Naive thymus-derived CD4-positive, alpha-beta T cell (primary cell): ENCODE results near the gene PRM3. TPM values are rescaled to one million over a fixed set of nuclear protein-coding genes. Genes with fewer than 3 reads are reported as not detected.

ENCODE experiments used
- ATAC-seq: fragments of 150-1000 bp; cut with Tn5 transposase; 2 replicates; pipeline ENCODE4 v1.10.0; 2021; ENCODE audit warnings: mild to moderate bottlenecking, moderate library complexity
- CTCF ChIA-PET: fragments of 350-600 bp; sonication (Branson Sonifier 250); formaldehyde crosslinking; loops from one replicate; lab custom pipeline; 2021; ENCODE audit warnings: antibody characterized with exemption; lab: Charles Lee
- POLR2A ChIA-PET: fragments of 350-600 bp; sonication (Branson Sonifier 250); formaldehyde crosslinking; loops from one replicate; lab custom pipeline; 2021; ENCODE audit warnings: antibody characterized with exemption, inconsistent platforms; lab: Charles Lee
- DNase-seq, 9 donors: peaks; one replicate each; pipeline versions ENCODE4 v3.0.0 to v3.0.0-alpha.2; 2020 to 2022; ENCODE audit warnings: mixed read lengths in 1 of 9
- H3K27ac ChIP-seq: one replicate; pipeline ENCODE4 v1.7.0; 2013; ENCODE audit warnings: mild to moderate bottlenecking, low read depth, low read length, moderate library complexity
- H3K27me3 ChIP-seq, 2 donors: one replicate each; pipeline ENCODE4 v1.7.0; 2013; ENCODE audit warnings: low read length in 2 of 2, mild to moderate bottlenecking in 2 of 2, moderate library complexity in 2 of 2; ENCODE audit not compliant: control insufficient read depth in 2 of 2, insufficient read depth in 2 of 2
- H3K36me3 ChIP-seq, 3 experiments: 1 replicate in 2 of 3; 2 replicates in 1 of 3; pipeline ENCODE4 v1.7.0; 2013; ENCODE audit warnings: low read length in 3 of 3, mild to moderate bottlenecking in 3 of 3, moderate library complexity in 1 of 3; ENCODE audit not compliant: insufficient read depth in 3 of 3, control insufficient read depth in 2 of 3
- H3K4me1 ChIP-seq, 2 donors: one replicate each; pipeline ENCODE4 v1.7.0; 2013; ENCODE audit warnings: low read length in 2 of 2, mild to moderate bottlenecking in 2 of 2, moderate library complexity in 1 of 2; ENCODE audit not compliant: control insufficient read depth in 2 of 2, insufficient read depth in 2 of 2
- H3K4me3 ChIP-seq: 2 replicates; pipeline ENCODE4 v1.7.0; 2013; ENCODE audit warnings: mild to moderate bottlenecking, low read length
- H3K9me3 ChIP-seq, 3 experiments: 1 replicate in 2 of 3; 2 replicates in 1 of 3; pipeline ENCODE4 v1.7.0; 2013; ENCODE audit warnings: low read length in 3 of 3; ENCODE audit not compliant: control insufficient read depth in 2 of 3
- H3K27ac Mint-ChIP-seq, 9 donors: one replicate each; pipeline ENCODE4 v1.8.0; 2020 to 2022; ENCODE audit warnings: mixed read lengths in 9 of 9, mild to moderate bottlenecking in 8 of 9, moderate library complexity in 5 of 9, inconsistent platforms in 2 of 9
- H3K27me3 Mint-ChIP-seq, 5 donors: one replicate each; pipeline ENCODE4 v1.8.0; 2021 to 2022; ENCODE audit warnings: mixed read lengths in 5 of 5, mild to moderate bottlenecking in 1 of 5
- H3K36me3 Mint-ChIP-seq, 5 donors: one replicate each; pipeline ENCODE4 v1.8.0; 2020 to 2022; ENCODE audit warnings: mixed read lengths in 5 of 5, mild to moderate bottlenecking in 3 of 5, inconsistent platforms in 1 of 5
- H3K4me1 Mint-ChIP-seq, 7 donors: one replicate each; pipeline ENCODE4 v1.8.0; 2020 to 2022; ENCODE audit warnings: mixed read lengths in 7 of 7, mild to moderate bottlenecking in 3 of 7, inconsistent platforms in 1 of 7
- H3K4me3 Mint-ChIP-seq, 10 donors: one replicate each; pipeline ENCODE4 v1.8.0; 2020 to 2022; ENCODE audit warnings: mild to moderate bottlenecking in 10 of 10, mixed read lengths in 10 of 10, moderate library complexity in 6 of 10, inconsistent platforms in 2 of 10
- H3K9me3 Mint-ChIP-seq, 11 donors: one replicate each; pipeline ENCODE4 v1.8.0; 2020 to 2022; ENCODE audit warnings: mixed read lengths in 11 of 11, mild to moderate bottlenecking in 4 of 11, inconsistent platforms in 1 of 11, moderate library complexity in 1 of 11
- intact Hi-C, 2 donors: fragments of 100-400 bp; cut with micrococcal nuclease; formaldehyde crosslinking; loops; one replicate each; pipeline ENCODE4 v1.15.1; 2023
- polyA plus RNA-seq, 2 donors: library from polyadenylated mRNA; unstranded; fragments of 300-500 nt; fragmentation: Illumina TruSeq; gene quantifications; one replicate each; pipeline ENCODE4 v1.2.3, GENCODE V29; 2021
- total RNA-seq, 6 experiments: library from RNA in 5 of 6; stranded (reverse) in 5 of 6; gene quantifications; 1 replicate in 5 of 6; 2 replicates in 1 of 6; pipeline ENCODE4 v1.2.3 and lab custom pipeline; 2021 to 2026

Gene PRM3
- total and polyA plus RNA-seq, 7 experiments from 2014 or later: not detected

DNA sequence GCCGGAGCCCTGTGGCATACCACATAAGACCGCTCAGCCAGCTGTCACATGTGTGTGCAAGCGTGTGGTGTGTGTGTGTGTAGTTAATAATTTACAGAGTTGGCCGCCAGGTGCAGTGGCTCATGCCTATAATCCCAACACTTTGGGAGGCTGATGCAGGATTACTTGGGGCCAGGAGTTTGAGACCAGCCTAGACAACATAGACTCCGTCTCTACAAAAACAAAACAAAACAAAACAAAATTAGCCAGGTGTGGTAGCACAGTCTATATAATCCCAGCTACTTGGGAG, 37.8 kb downstream of the PRM3 start:
- intact Hi-C loops: no loop called here
- peaks cover 33 to 72% (median 45%) of the 10 kb centered on the region in 7 donors for H3K4me1 Mint-ChIP-seq
- ChIA-PET CTCF (interaction anchor here (0.7 to 2.6 kb wide), 4 partner anchors 15 to 391 kb away, joined by 3 to 16 read pairs (median 6); partner anchors contain the start of gene SOCS1), POLR2A (interaction anchor here (0.7 to 0.9 kb wide), 4 partner anchors 11 to 95 kb away, joined by 3 to 7 read pairs (median 4); partner anchors contain the start of gene SOCS1)
- no peak for ATAC-seq
- Histone ChIP-seq H3K36me3 (no peaks in the 10 kb centered on the region), H3K4me3 (no peak overlapping the region), H3K27me3 (no peaks in the 10 kb centered on the region), H3K27ac (no peak overlapping the region), H3K9me3 (no peaks in the 10 kb centered on the region), H3K4me1 (peaks cover 38 to 46% of the 10 kb centered on the region in 2 donors)
- no peaks in the 10 kb centered on the region for H3K36me3 Mint-ChIP-seq
- no peaks in the 10 kb centered on the region for H3K9me3 Mint-ChIP-seq
- H3K4me3 Mint-ChIP-seq: no peak overlapping the region
- H3K27ac Mint-ChIP-seq: peak overlapping the region; percentile 59 to 98 (median 82)
- DNase-seq: no peak
- no peaks in the 10 kb centered on the region for H3K27me3 Mint-ChIP-seq

GRCh38 chr16:11234884-11235702, 38.3 kb downstream of the PRM3 start:
- ChIA-PET POLR2A (interaction anchor here (0.9 to 12.7 kb wide), 2 partner anchors 11 to 21 kb away, joined by 3 to 244 read pairs; partner anchors contain the start of gene SOCS1), CTCF (interaction anchor here (0.7 to 2.6 kb wide), 2 partner anchors 15 to 20 kb away, joined by 6 to 16 read pairs; partner anchors contain the start of gene SOCS1)
- Histone ChIP-seq H3K27me3 (no peaks in the 10 kb centered on the region), H3K4me3 (no peak overlapping the region), H3K9me3 (no peaks in the 10 kb centered on the region), H3K4me1 (peaks cover 34 to 40% of the 10 kb centered on the region in 2 donors), H3K36me3 (no peaks in the 10 kb centered on the region), H3K27ac (no peak overlapping the region)
- intact Hi-C loops: loop anchor here in 1 of 2 donors (1.0 to 5.0 kb wide), 3 partner anchors 53 to 247 kb away; no protein-coding TSS in a partner anchor
- Mint-ChIP-seq H3K9me3 (no peaks in the 10 kb centered on the region), H3K27me3 (no peaks in the 10 kb centered on the region), H3K4me1 (peaks cover 31 to 76% (median 45%) of the 10 kb centered on the region in 7 donors), H3K36me3 (no peaks in the 10 kb centered on the region), H3K27ac (peak overlapping the region; percentile 59 to 98 (median 88)), H3K4me3 (peak overlapping the region in 3 of 10 donors; percentile 13 to 75 (median 61))
- no peak for ATAC-seq
- no peak for DNase-seq

- H3K4me3 ChIP-seq: peak overlapping the region; percentile 50
These were observed 39.6 kb downstream of the PRM3 start for GRCh38 chr16:11233727-11234376.

DNA sequence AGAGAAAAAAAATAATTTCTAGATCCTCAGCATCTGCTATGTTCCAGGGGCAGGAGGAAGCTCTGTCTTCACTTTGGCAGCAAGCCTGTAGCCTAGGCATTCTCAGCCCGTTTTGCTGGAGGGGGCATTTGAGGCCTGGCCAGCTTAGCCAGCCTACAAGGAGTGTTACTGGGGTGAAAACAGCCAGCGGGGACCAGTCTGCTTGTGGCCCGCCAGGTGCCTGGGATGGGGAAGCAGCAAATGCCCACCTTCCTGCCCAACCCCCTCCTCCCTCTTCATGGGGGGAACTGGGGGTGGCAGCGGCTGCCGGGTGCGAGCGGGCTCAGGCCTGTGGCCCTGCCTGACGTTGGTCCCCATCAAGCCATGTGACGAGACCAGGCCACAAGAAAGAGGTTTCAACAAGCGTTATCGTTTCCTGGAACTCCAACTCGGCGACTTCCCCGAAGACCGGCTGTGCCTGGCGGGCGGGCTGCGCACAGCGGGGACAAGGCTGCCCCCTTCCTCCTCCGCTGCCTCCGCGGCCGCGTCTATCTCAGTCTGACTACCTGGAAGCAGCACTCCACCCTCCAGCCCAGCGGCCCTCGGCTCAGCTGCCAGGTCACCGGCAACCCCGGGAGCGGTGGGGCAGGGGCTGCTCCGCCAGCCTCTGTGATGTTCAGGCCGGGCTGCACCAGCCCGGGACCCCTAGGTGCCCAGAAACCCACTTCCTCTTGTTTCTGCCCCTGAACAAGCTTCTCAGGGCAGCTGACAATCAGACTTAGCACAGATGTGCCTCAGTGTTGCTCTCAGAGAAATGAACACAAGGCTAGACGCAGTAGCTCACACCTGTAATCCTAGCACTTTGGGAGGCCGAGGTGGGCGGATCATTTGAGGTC, 40.3 kb downstream of the PRM3 start:
- peak overlapping the region; percentile 82 to 98 (median 97) for H3K27ac Mint-ChIP-seq
- intact Hi-C loops: loop anchor here (1.0 to 5.0 kb wide), 8 partner anchors 8 to 180 kb away; no protein-coding TSS in a partner anchor
- H3K4me1 ChIP-seq: peaks cover 34 to 42% of the 10 kb centered on the region in 2 donors

More at GRCh38 chr16:11233727-11234376, 39.6 kb downstream of the PRM3 start:
- Histone ChIP-seq H3K36me3 (no peaks in the 10 kb centered on the region), H3K9me3 (no peaks in the 10 kb centered on the region), H3K27ac (peak overlapping the region; percentile 89), H3K27me3 (no peaks in the 10 kb centered on the region), H3K4me1 (peaks cover 34 to 39% of the 10 kb centered on the region in 2 donors)
- Mint-ChIP-seq H3K36me3 (no peaks in the 10 kb centered on the region), H3K9me3 (no peaks in the 10 kb centered on the region), H3K4me1 (peaks cover 42 to 86% (median 57%) of the 10 kb centered on the region in 7 donors), H3K27ac (peak overlapping the region; percentile 82 to 98 (median 97)), H3K27me3 (no peaks in the 10 kb centered on the region), H3K4me3 (peak overlapping the region; percentile 60 to 84 (median 76))
- CTCF ChIA-PET: interaction anchor here (0.9 to 1.4 kb wide), 3 partner anchors 19 to 24 kb away, joined by 3 to 5 read pairs (median 3); partner anchors contain the start of gene SOCS1
- DNase-seq (peak in 2 of 9 donors; percentile 26 to 79), ATAC-seq (no peak)
- POLR2A ChIA-PET: interaction anchor here (0.7 to 12.7 kb wide), 3 partner anchors 9 to 431 kb away, joined by 3 to 244 read pairs (median 9); partner anchors contain the start of gene SOCS1
- intact Hi-C loops: loop anchor here (1.0 to 5.0 kb wide), 9 partner anchors 9 to 246 kb away; no protein-coding TSS in a partner anchor

DNA sequence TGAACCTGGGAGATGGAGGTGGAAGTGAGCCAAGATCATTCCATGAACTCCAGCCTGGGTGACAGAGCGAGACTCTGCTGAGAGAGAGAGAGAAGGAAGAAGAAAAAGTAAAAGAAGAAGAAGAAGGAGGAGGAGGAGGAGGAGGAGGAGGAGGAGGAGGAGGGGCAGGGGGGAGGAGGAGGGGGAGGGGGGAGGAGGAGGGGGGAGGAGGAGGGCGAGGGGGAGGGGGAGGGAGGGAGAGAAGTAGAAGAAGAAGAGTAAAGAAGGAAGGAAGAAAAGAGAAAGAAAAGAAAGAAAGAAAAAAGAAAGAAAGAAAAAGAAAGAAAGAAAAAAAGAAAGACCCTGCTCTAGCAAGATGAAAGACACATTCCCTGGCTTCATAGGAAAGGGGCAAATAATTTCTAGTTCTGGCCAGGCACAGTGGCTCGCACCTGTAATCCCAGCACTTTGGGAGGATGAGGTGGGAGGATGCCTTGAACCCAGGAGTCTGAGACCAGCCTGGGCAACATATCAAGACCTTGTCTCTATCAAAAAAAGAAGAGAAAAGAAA, 41.1 kb downstream of the PRM3 start:
- ATAC-seq: no peak

More for the DNA sequence above, 40.3 kb downstream of the PRM3 start:
- CTCF ChIA-PET: interaction anchor here (0.9 to 1.4 kb wide), 3 partner anchors 19 to 24 kb away, joined by 3 to 5 read pairs (median 3); partner anchors contain the start of gene SOCS1
- H3K4me3 Mint-ChIP-seq: peak overlapping the region; percentile 60 to 84 (median 76)
- no peaks in the 10 kb centered on the region for H3K36me3 ChIP-seq
- POLR2A ChIA-PET: interaction anchor here (0.7 to 12.7 kb wide), 4 partner anchors 8 to 432 kb away, joined by 3 to 244 read pairs (median 6); partner anchors contain the start of gene SOCS1
- peak overlapping the region; percentile 89 for H3K27ac ChIP-seq
- H3K27me3 Mint-ChIP-seq: no peaks in the 10 kb centered on the region
- peak; percentile 64 to 90 (median 85) for DNase-seq
- no peaks in the 10 kb centered on the region for H3K9me3 Mint-ChIP-seq
- no peaks in the 10 kb centered on the region for H3K9me3 ChIP-seq
- no peaks in the 10 kb centered on the region for H3K27me3 ChIP-seq
- peaks cover 45 to 86% (median 64%) of the 10 kb centered on the region in 7 donors for H3K4me1 Mint-ChIP-seq
- peak; percentile 89 for ATAC-seq
- peak overlapping the region; percentile 50 for H3K4me3 ChIP-seq
- no peaks in the 10 kb centered on the region for H3K36me3 Mint-ChIP-seq

More for the DNA sequence above, 41.1 kb downstream of the PRM3 start:
- peak overlapping the region; percentile 60 to 84 (median 76) for H3K4me3 Mint-ChIP-seq
- H3K27me3 ChIP-seq: no peaks in the 10 kb centered on the region
- H3K27ac ChIP-seq: peak overlapping the region; percentile 89
- H3K4me1 Mint-ChIP-seq: peaks cover 47 to 87% (median 64%) of the 10 kb centered on the region in 7 donors
- H3K9me3 ChIP-seq: no peaks in the 10 kb centered on the region
- CTCF ChIA-PET: no interaction called here
- no peaks in the 10 kb centered on the region for H3K27me3 Mint-ChIP-seq
- DNase-seq: no peak
- intact Hi-C loops: loop anchor here in 1 of 2 donors (2.0 to 5.0 kb wide), 5 partner anchors 50 to 180 kb away; no protein-coding TSS in a partner anchor
- POLR2A ChIA-PET: interaction anchor here (1.0 to 12.7 kb wide), 2 partner anchors 9 to 23 kb away, joined by 4 to 244 read pairs; partner anchors contain the start of gene SOCS1
- peak overlapping the region; percentile 50 for H3K4me3 ChIP-seq
- peaks cover 34 to 42% of the 10 kb centered on the region in 2 donors for H3K4me1 ChIP-seq
- H3K27ac Mint-ChIP-seq: peak overlapping the region; percentile 82 to 98 (median 97)
- no peaks in the 10 kb centered on the region for H3K9me3 Mint-ChIP-seq
- no peaks in the 10 kb centered on the region for H3K36me3 Mint-ChIP-seq
- H3K36me3 ChIP-seq: no peaks in the 10 kb centered on the region
